HG03457 (cell line): ENCODE measurements around the gene UVSSA.

Experiments used
- ATAC-seq: cut with Tn5 transposase; IDR thresholded peaks from one replicate; pipeline ENCODE4 v1.9.1; 2021; ENCODE audit warnings: moderate number of reproducible peaks; ENCODE audit not compliant: unreplicated experiment

The UVSSA gene

DNA sequence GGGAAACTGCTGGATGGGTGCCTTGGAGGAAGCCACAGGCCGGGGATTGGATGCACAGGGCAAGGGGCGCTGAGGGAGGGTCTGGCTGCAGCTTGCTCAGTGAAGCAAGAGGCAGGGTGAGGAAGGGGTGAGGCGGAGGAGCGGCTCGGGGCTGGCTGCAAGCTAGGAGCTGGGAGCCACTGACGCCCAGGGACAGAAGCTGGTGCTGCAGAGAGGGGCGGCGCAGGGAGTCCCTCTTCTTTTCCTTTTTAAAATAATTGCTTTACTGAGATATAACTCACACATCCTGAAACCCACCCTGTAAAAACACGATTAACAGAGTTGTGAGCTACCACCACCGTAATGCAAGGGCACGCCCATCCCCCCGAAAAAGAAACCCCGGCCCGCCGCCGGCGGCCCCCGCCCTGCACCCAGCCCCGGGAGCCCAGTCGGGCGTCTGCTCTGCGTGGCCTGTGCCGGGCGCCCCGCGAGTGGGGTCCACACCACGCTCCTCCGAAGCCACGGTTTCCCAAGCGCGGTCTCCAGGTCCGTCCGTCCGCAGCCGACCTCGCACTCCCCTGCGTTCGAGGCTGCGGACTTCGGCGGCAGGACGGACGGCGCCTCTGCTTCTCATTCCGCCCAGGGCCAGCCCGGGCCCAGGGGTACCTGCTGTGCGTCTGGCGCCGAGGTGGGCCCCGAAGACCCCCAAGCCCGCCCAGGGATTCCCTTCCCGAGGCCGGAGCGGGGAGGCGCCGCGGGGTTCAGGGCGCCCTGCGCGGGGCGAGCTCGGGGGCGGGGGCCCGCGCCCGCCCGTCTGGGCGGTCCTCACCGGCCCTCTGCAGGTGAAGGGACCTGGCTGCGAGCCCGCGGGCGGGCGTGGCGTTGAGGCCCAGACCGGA lies 866 bp upstream of the UVSSA start:
- ATAC-seq, result no peak

- peak; percentile 20 for ATAC-seq
Measured at GRCh38 chr4:1347410-1347864, 429 bp downstream of the UVSSA start.

GRCh38 chr4:1348014-1348513 lies 1.1 kb downstream of the UVSSA start:
- no peak for ATAC-seq

GRCh38 chr4:1348746-1349145 lies 1.7 kb downstream of the UVSSA start:
- ATAC-seq, result no peak

- no peak for ATAC-seq
Measured at GRCh38 chr4:1349359-1350168, 2.6 kb downstream of the UVSSA start.

DNA sequence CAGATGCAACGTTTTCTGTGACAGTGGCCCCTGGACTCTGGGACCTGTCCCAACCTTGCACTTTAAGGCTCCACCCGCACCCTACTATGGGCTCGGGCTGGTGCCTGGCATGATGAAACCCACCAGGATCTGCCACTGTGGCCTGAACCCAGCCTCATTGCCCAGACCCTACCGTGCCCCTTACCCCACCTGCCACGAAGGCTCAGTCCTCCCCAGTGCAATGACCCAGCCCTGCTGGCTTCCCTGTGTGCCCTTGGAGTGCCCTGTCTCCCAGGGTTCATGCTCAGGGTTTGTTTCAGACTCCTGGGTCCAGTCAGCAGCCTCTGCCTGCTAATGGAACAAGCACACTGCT lies 3.1 kb downstream of the UVSSA start:
- ATAC-seq, result no peak

DNA sequence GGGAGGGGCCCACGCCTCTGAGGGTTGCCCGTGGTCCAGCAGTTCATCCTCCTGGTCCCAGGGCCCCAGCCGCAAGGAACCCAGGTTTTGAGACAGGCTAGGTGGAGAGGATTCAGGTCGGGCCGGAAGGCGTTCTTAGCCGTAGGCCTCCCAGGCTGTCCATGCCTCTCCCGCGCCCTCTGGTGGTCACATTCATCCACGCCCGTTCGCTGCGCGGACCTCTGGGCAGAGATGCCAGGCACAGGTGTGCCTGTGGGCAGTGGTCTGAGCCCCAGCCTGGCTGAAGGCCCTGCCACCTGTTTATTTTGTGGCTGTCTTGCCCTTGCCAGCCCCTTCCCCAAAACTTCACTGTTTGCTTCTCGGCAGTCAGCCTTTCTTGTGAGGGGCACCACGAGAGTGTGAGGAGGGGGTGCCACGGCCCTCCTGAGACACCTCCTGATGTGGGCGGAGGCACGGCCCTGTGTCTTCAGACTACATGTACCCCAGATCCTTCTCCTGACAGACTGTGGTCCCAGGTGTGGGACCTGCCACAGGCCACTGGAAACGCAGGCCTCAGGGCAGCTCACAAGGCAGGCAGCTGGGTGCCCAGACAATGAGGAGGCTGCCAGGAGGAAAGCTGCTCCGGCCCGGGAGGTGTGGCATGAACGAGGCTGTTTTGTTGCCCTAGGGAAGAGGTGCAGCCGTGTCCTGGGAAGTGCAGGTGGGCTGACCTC lies 5.0 kb downstream of the UVSSA start:
- ATAC-seq, result no peak

DNA sequence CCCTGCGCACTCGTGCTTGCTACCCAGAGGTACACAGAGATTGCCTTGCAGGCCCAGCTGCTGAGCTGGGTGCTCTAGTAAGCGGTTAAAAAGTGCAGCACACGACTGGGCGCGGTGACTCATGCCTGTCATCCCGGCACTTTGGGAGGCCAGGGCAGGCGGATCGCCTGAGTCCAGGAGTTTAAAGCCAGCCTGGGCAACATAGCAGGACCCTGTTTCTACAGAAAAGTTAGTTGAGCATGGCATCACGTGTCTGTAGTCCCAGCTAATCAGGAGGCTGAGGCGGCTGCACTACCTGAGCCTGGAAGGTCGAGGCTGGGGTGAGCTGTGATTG lies 5.5 kb downstream of the UVSSA start:
- ATAC-seq, result no peak

GRCh38 chr4:1353186-1354055 lies 6.4 kb downstream of the UVSSA start:
- no peak for ATAC-seq

DNA sequence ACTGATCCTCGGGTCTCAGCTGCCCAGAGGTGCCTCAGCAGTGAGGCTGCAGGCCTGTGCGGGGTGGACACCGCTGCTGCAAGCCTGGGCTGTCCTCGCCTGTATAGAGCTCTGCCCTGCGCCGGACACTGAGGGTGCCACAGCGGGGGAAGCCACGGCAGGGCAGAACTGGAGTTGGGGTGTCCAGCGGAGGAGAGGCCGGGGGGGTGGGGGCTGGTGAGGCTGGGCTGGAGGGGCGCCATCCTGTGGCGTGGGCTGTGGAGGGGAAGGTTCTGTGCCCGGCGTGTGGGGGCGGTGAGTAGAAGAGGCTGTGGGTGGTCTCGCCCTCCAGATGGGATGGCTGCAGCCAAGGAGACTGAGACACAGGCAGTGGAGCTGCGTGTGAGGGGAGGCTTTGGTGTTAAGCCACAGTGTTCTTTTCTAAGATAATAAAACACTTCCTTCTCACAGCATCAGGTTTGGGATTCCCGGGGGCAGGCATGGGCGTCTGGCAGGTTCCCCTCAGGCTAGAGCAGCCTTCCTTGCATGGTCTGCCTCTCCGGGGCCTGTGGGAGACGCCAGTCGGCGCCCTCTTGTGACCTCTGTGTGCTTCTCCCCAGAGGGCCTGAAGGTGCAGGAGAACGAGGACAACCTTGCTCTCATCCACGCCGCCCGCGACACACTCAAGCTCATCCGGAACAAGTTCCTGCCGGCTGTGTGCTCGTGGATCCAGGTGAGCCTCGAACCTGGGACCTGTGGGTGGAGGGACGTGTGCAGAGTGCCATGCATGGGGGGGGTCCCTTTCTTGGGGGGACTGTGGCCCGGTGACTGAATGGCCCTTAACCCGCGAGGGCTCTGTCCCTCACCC lies 7.4 kb downstream of the UVSSA start:
- ATAC-seq, result no peak

DNA sequence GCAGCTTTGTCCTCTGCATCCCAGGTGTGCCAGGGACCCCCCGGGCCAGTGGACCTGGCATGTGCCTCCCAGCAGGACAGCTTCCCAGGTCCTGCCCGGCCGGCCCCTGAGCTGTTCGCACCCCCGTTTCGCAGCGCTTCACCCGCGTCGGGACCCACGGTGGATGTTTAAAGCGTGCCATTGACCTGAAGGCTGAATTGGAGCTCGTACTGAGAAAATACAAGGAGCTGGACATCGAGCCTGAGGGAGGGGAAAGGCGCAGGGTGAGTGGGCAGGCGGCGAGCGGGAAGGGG lies 7.9 kb downstream of the UVSSA start:
- no peak for ATAC-seq

- no peak for ATAC-seq
Measured at GRCh38 chr4:1355378-1355777, 8.4 kb downstream of the UVSSA start.

- no peak for ATAC-seq
Measured at GRCh38 chr4:1356181-1356998, 9.4 kb downstream of the UVSSA start.

DNA sequence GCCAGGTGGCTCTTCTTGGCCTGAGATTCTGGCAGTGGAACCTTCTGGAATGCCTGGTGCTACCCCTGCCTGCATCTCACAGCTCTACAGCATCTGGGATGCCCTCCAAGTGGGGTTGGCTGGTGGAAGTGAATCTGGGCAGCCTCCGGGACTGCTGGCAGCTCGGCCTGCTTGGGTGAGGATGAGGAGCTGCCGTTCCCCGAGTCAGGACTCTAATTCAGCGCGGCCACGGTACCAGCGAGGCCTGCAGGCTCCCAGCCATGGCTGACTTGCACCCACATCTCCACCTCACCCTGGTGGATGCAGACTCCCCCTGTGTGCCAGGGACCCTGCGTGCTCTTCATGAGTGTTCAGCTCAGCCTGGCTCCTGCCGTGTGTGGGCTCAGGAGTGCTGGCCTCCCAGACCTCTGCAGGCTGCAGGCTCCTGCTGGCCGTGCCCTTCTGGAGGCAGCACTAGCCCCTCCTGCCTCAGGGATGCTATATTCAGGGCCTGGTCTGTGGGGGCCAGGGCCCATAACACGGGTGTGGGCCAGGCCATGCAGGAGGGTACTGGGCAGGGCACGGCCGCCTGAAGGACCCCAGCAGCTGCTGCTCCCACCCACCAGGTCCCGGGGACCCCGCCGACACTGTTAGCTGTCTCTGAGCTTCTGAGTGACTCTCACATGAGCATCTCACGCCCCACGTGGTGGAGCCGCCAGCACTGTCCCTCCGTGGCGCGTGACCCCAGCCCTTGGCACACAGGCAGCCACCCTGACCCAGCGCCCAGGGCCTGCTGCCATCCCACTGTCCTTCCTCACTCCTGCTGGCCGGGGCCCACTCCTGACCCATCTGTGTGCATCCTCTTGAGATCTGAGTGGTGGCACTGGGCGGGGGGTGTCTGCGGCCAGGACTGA lies 10.6 kb downstream of the UVSSA start:
- no peak for ATAC-seq

DNA sequence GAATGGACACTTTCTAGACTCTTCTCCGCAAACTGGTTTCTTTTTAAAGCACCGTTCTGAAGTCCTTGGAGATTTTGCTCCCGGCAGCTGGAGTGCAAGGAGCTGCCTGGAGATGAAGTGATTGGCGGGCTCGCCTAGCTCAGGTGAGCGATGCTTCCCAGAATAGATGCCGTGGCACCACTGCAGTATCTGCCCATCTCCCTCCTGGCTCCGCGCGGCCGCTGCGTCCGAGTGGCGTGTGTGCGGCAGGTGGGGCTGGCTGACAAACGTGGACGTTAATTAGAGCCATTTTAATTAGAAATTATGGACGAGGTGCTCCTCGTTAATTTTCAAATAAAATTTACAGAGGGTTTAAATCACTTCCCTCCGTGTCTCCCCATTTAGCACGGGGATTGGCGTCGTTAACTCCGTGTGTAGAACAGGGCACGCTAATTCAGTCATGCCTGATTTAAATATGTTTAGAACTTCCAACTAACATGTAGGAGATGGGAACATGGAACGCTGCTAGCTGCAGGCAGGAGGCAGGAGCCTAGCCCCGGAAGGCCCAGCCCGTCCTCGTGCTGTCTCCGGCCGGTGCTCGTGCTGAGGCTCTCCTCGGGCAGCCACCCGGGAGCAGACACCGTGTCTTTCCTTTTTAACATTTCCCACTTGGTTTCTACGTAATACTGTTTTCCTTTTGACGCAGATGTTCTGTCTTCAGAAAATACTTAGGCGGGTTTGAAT lies 11.6 kb downstream of the UVSSA start:
- ATAC-seq, result no peak

GRCh38 chr4:1359144-1359501 lies 12.1 kb downstream of the UVSSA start:
- ATAC-seq, result no peak

DNA sequence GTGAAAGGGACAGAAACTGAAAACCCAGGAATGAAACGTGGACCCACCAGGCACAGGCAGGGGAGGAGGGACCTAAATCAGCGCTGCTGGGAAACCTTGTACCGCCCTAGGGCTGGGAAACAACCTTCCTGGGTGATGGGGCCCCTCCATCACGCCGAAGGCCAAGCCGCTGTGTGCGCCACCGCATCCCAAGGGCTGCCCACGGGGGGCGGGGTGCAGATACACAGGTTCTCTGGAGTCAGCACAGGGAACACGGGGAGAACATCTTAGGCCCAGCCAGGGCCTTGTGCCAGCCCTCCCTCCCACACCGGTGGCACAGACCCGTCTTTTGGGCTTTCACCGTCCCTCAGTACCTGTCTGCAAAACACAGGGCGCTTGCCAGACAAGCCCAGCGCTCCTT lies 13.0 kb downstream of the UVSSA start:
- ATAC-seq, result no peak
